ENCODE results near the gene PLEKHM2. TPM values are rescaled to one million over a fixed set of nuclear protein-coding genes. Genes with fewer than 3 reads are reported as not detected.

PLEKHM2 gene
- total RNA-seq, 2 experiments from 2014 or later: 27.5 to 45.7 TPM

- no TSS peak for BruUV-seq (replicated peaks)
- H4K20me1 ChIP-seq (ENCODE audit: insufficient read depth, low read length): no peaks in the 10 kb centered on the region
- H3K27ac ChIP-seq (ENCODE audit: low read depth, low read length, poor library complexity, severe bottlenecking): no peak overlapping the region
- H3K79me2 ChIP-seq (ENCODE audit: insufficient read depth, low read depth, low read length): no peaks in the 10 kb centered on the region
- DNase-seq (ENCODE audit: low spot score): no peak
- ChIA-PET POLR2A (interaction anchor here (0.5 to 0.7 kb wide), 3 partner anchors 25 to 131 kb away, joined by 3 to 4 read pairs (median 3); no protein-coding TSS in a partner anchor), CTCF (ENCODE audit: unreplicated experiment) (no interaction called here)
- no peaks in the 10 kb centered on the region for H3K9me2 ChIP-seq (ENCODE audit: insufficient read depth, low read length)
- H3K9me3 ChIP-seq (ENCODE audit: low read length): no peaks in the 10 kb centered on the region
- no peaks in the 10 kb centered on the region for H3K36me3 ChIP-seq (ENCODE audit: insufficient read depth, low read length)
- H3K4me2 ChIP-seq (ENCODE audit: low read length): no peak overlapping the region
- H2AFZ ChIP-seq (ENCODE audit: low read length): no peak overlapping the region
- no peak for TF ChIP-seq CTCF (conservative IDR thresholded peaks at IDR 0.05; ENCODE audit: low read length)
- no peak for TF ChIP-seq EZH2phosphoT487 (IDR thresholded peaks at IDR 0.05; ENCODE audit: borderline replicate concordance, low read depth, low read length)
- H3K4me3 ChIP-seq (ENCODE audit: low read depth, low read length, poor library complexity, severe bottlenecking): no peak overlapping the region
- no peaks in the 10 kb centered on the region for H3K4me1 ChIP-seq (ENCODE audit: insufficient read depth, low read length, poor library complexity, severe bottlenecking)
- intact Hi-C loops (cut with micrococcal nuclease; ENCODE audit: unreplicated experiment): no loop called here
Measured at GRCh38 chr1:15676688-15677661, 7.1 kb upstream of the PLEKHM2 start.

- Histone ChIP-seq H3K27ac (ENCODE audit: low read depth, low read length, poor library complexity, severe bottlenecking) (no peak overlapping the region), H3K36me3 (ENCODE audit: insufficient read depth, low read length) (no peaks in the 10 kb centered on the region), H3K79me2 (ENCODE audit: insufficient read depth, low read depth, low read length) (0 out of 2 replicates have a peak, but pooled peaks cover 4% of the 10 kb centered on the region), H3K9me2 (ENCODE audit: insufficient read depth, low read length) (no peaks in the 10 kb centered on the region), H2AFZ (ENCODE audit: low read length) (no peak overlapping the region), H3K9me3 (ENCODE audit: low read length) (no peaks in the 10 kb centered on the region), H4K20me1 (ENCODE audit: insufficient read depth, low read length) (no peaks in the 10 kb centered on the region), H3K4me3 (ENCODE audit: low read depth, low read length, poor library complexity, severe bottlenecking) (no peak overlapping the region), H3K4me2 (ENCODE audit: low read length) (no peak overlapping the region), H3K4me1 (ENCODE audit: insufficient read depth, low read length, poor library complexity, severe bottlenecking) (peaks cover 3% of the 10 kb centered on the region)
- CTCF ChIA-PET (ENCODE audit: unreplicated experiment): no interaction called here
- POLR2A ChIA-PET: no interaction called here
- BruUV-seq (replicated peaks): no TSS peak
- intact Hi-C loops (cut with micrococcal nuclease; ENCODE audit: unreplicated experiment): no loop called here
- TF ChIP-seq EZH2phosphoT487 (IDR thresholded peaks at IDR 0.05; ENCODE audit: borderline replicate concordance, low read depth, low read length) (no peak), CTCF (conservative IDR thresholded peaks at IDR 0.05; ENCODE audit: low read length) (no peak)
- peak; percentile 30 for DNase-seq (ENCODE audit: low spot score)
Measured at GRCh38 chr1:15678578-15678977, 5.5 kb upstream of the PLEKHM2 start.

- H3K4me3 ChIP-seq (ENCODE audit: low read depth, low read length, poor library complexity, severe bottlenecking): no peak overlapping the region
- H3K36me3 ChIP-seq (ENCODE audit: insufficient read depth, low read length): no peaks in the 10 kb centered on the region
- peaks cover 6% of the 10 kb centered on the region for H3K4me1 ChIP-seq (ENCODE audit: insufficient read depth, low read length, poor library complexity, severe bottlenecking)
- H3K9me3 ChIP-seq (ENCODE audit: low read length): no peaks in the 10 kb centered on the region
- no peaks in the 10 kb centered on the region for H3K9me2 ChIP-seq (ENCODE audit: insufficient read depth, low read length)
- intact Hi-C loops (cut with micrococcal nuclease; ENCODE audit: unreplicated experiment): no loop called here
- POLR2A ChIA-PET: no interaction called here
- H3K79me2 ChIP-seq (ENCODE audit: insufficient read depth, low read depth, low read length): peaks cover 15% of the 10 kb centered on the region; the same call in 1 of the 2 replicates
- TF ChIP-seq EZH2phosphoT487 (IDR thresholded peaks at IDR 0.05; ENCODE audit: borderline replicate concordance, low read depth, low read length) (no peak), CTCF (conservative IDR thresholded peaks at IDR 0.05; ENCODE audit: low read length) (no peak)
- no peaks in the 10 kb centered on the region for H4K20me1 ChIP-seq (ENCODE audit: insufficient read depth, low read length)
- H2AFZ ChIP-seq (ENCODE audit: low read length): no peak overlapping the region
- no peak overlapping the region for H3K4me2 ChIP-seq (ENCODE audit: low read length)
- BruUV-seq (replicated peaks): no TSS peak
- CTCF ChIA-PET (ENCODE audit: unreplicated experiment): no interaction called here
- no peak overlapping the region for H3K27ac ChIP-seq (ENCODE audit: low read depth, low read length, poor library complexity, severe bottlenecking)
- no peak for DNase-seq (ENCODE audit: low spot score)
Measured at GRCh38 chr1:15680131-15680530, 4.0 kb upstream of the PLEKHM2 start.

Data from OCI-LY7 (cell line).